HCT116 (cell line): ENCODE data around the gene RPS6KA2.
A peak's percentile ranks its signal among the peaks of the same experiment; 100 is the strongest.

Experiments
- ATF3 ChIP-seq: IDR thresholded peaks from 2 replicates; pipeline ENCODE4 v1.6.1; 2012
- CTCF ChIP-seq, 3 experiments: fragments of 200-600 bp in 1 of 3; sonication (generic) in 1 of 3; IDR thresholded peaks in 2 of 3; conservative IDR thresholded peaks in 1 of 3; 2 replicates each; pipeline ENCODE4 v1.5.1; 2012 to 2017; ENCODE audit warnings: low read depth in 2 of 3, low read length in 2 of 3, antibody characterized with exemption in 1 of 3, borderline replicate concordance in 1 of 3, control low read depth in 1 of 3, mild to moderate bottlenecking in 1 of 3, mixed read lengths in 1 of 3, mixed run types in 1 of 3, moderate library complexity in 1 of 3; ENCODE audit not compliant: insufficient read depth in 1 of 3
- EZH2 ChIP-seq: fragments of 200-600 bp; sonication (generic); IDR thresholded peaks from 2 replicates; pipeline ENCODE4 v1.6.1; 2017; ENCODE audit warnings: antibody characterized with exemption, mixed run types
- FOSL1 ChIP-seq: IDR thresholded peaks from 2 replicates; pipeline ENCODE4 v1.6.1; 2012; ENCODE audit warnings: low read depth
- POLR2A ChIP-seq: IDR thresholded peaks from 2 replicates; pipeline ENCODE4 v1.7.0; 2011; ENCODE audit warnings: borderline replicate concordance; ENCODE audit not compliant: insufficient read depth, insufficient read length; ENCODE audit errors: extremely low read depth
- SP1 ChIP-seq: IDR thresholded peaks from 2 replicates; pipeline ENCODE4 v1.6.1; 2012; ENCODE audit warnings: low read depth
- TCF7L2 ChIP-seq: IDR thresholded peaks from 2 replicates; pipeline ENCODE4 v1.7.0; 2011; ENCODE audit warnings: borderline replicate concordance, inconsistent platforms; ENCODE audit not compliant: insufficient read depth, insufficient read length; ENCODE audit errors: extremely low read depth
- ZBTB33 ChIP-seq: IDR thresholded peaks from 2 replicates; pipeline ENCODE4 v1.6.1; 2011; ENCODE audit warnings: mild to moderate bottlenecking, low read length, moderate library complexity; ENCODE audit not compliant: insufficient replicate concordance; ENCODE audit errors: extremely low read depth

GRCh38 chr6:166540631-166541331 lies 86.3 kb downstream of the RPS6KA2 start:
- TF ChIP-seq POLR2A (no peak), EZH2 (no peak), CTCF (IDR thresholded peaks at IDR 0.05 in 2 of 3, conservative IDR thresholded peaks at IDR 0.05 in 1 of 3; ENCODE audit: borderline replicate concordance in 1 of 3, insufficient read depth in 1 of 3, low read depth in 2 of 3, low read length in 2 of 3) (no peak), ATF3 (no peak), ZBTB33 (no peak), SP1 (no peak), TCF7L2 (no peak), FOSL1 (peak; percentile 40; the same call in 1 of the 2 replicates)
